ENCODE data around the gene EXO1.
"Not testable (repeated sequence)": the region's sequence is repeated elsewhere in the genome, so short reads cannot be mapped to it uniquely, and the experiment has no call there.

EXO1 gene

GRCh38 chr1:241829468-241829867 lies 18.5 kb upstream of the EXO1 start:
- no peak overlapping the region for H3K4me3 ChIP-seq (ENCODE audit: low read length)

GRCh38 chr1:241834733-241835377 lies 13.1 kb upstream of the EXO1 start:
- DNase-seq (ENCODE audit: low read depth, low spot score): no peak
- H3K4me3 ChIP-seq (ENCODE audit: low read length): no peak overlapping the region

More at GRCh38 chr1:241829468-241829867, 18.5 kb upstream of the EXO1 start:
- no peak for DNase-seq (ENCODE audit: low read depth, low spot score)

- DNase-seq (ENCODE audit: low read depth, low spot score): no peak
- H3K4me3 ChIP-seq (ENCODE audit: low read length): no peak overlapping the region
Measured at GRCh38 chr1:241836941-241837340, 11.1 kb upstream of the EXO1 start.

GRCh38 chr1:241837416-241837815 lies 10.6 kb upstream of the EXO1 start:
- no peak overlapping the region for H3K4me3 ChIP-seq (ENCODE audit: low read length)
- no peak for DNase-seq (ENCODE audit: low read depth, low spot score)

GRCh38 chr1:241837901-241838300 lies 10.1 kb upstream of the EXO1 start:
- DNase-seq (ENCODE audit: low read depth, low spot score): no peak
- H3K4me3 ChIP-seq (ENCODE audit: low read length): no peak overlapping the region

GRCh38 chr1:241838897-241839296 lies 9.1 kb upstream of the EXO1 start:
- no peak overlapping the region for H3K4me3 ChIP-seq (ENCODE audit: low read length)
- no peak for DNase-seq (ENCODE audit: low read depth, low spot score)

- DNase-seq (ENCODE audit: low read depth, low spot score): no peak
- H3K4me3 ChIP-seq (ENCODE audit: low read length): no peak overlapping the region
Measured at GRCh38 chr1:241839369-241839979, 8.5 kb upstream of the EXO1 start.

GRCh38 chr1:241840164-241840563 lies 7.8 kb upstream of the EXO1 start:
- H3K4me3 ChIP-seq (ENCODE audit: low read length): no peak overlapping the region
- DNase-seq (ENCODE audit: low read depth, low spot score): no peak

GRCh38 chr1:241841691-241842090 lies 6.3 kb upstream of the EXO1 start:
- H3K4me3 ChIP-seq (ENCODE audit: low read length): no peak overlapping the region
- DNase-seq (ENCODE audit: low read depth, low spot score): no peak

- no peak for DNase-seq (ENCODE audit: low read depth, low spot score)
- no peak overlapping the region for H3K4me3 ChIP-seq (ENCODE audit: low read length)
Measured at GRCh38 chr1:241842565-241842964, 5.4 kb upstream of the EXO1 start.

- no peak overlapping the region for H3K4me3 ChIP-seq (ENCODE audit: low read length)
- no peak for DNase-seq (ENCODE audit: low read depth, low spot score)
Measured at GRCh38 chr1:241844593-241844992, 3.4 kb upstream of the EXO1 start.

GRCh38 chr1:241846375-241846774 lies 1.6 kb upstream of the EXO1 start:
- H3K4me3 ChIP-seq (ENCODE audit: low read length): no peak overlapping the region
- DNase-seq (ENCODE audit: low read depth, low spot score): no peak

- no peak for DNase-seq (ENCODE audit: low read depth, low spot score)
- H3K4me3 ChIP-seq (ENCODE audit: low read length): peak overlapping the region; percentile 98
Measured at GRCh38 chr1:241846862-241847539, 1.0 kb upstream of the EXO1 start.

GRCh38 chr1:241847540-241847795 lies 536 bp upstream of the EXO1 start:
- no peak for DNase-seq (ENCODE audit: low read depth, low spot score)
- peak overlapping the region; percentile 98 for H3K4me3 ChIP-seq (ENCODE audit: low read length)

GRCh38 chr1:241848686-241849344 lies 811 bp downstream of the EXO1 start:
- H3K4me3 ChIP-seq (ENCODE audit: low read length): peak overlapping the region; percentile 98
- no peak for DNase-seq (ENCODE audit: low read depth, low spot score)

GRCh38 chr1:241849345-241849695 lies 1.3 kb downstream of the EXO1 start:
- DNase-seq (ENCODE audit: low read depth, low spot score): no peak
- H3K4me3 ChIP-seq (ENCODE audit: low read length): peak overlapping the region; percentile 98

- DNase-seq (ENCODE audit: low read depth, low spot score); H3K4me3 ChIP-seq (ENCODE audit: low read length): not testable (repeated sequence)
Measured at GRCh38 chr1:241855545-241856140, 7.6 kb downstream of the EXO1 start.

GRCh38 chr1:241857131-241857530 lies 9.1 kb downstream of the EXO1 start:
- no peak overlapping the region for H3K4me3 ChIP-seq (ENCODE audit: low read length)
- DNase-seq (ENCODE audit: low read depth, low spot score): no peak

- DNase-seq (ENCODE audit: low read depth, low spot score): no peak
Measured at GRCh38 chr1:241860922-241861321, 12.9 kb downstream of the EXO1 start.

GRCh38 chr1:241869022-241869421 lies 21.0 kb downstream of the EXO1 start:
- H3K4me3 ChIP-seq (ENCODE audit: low read length): no peak overlapping the region
- DNase-seq (ENCODE audit: low read depth, low spot score): no peak

More at GRCh38 chr1:241860922-241861321, 12.9 kb downstream of the EXO1 start:
- H3K4me3 ChIP-seq (ENCODE audit: low read length): no peak overlapping the region

All from Jurkat, Clone E6-1 (cell line).